CD4-positive, alpha-beta T cell treated with Interferon alpha-2 for 1 hour (primary cell): ENCODE data around the gene PTAR1.
"Not testable (repeated sequence)": the region's sequence is repeated elsewhere in the genome, so short reads cannot be mapped to it uniquely, and the experiment has no call there.

Experiments
- DNase-seq, 2 donors: peaks; one replicate each; pipeline ENCODE4 v3.0.0-alpha.2; 2020 to 2022

Gene PTAR1

GRCh38 chr9:69759421-69760277, at the start of gene PTAR1:
Gene PTAR1 (minus strand): TSS chr9:69760011. CDS start chr9:69759938, 73 bp downstream.
- peak; percentile 87 to 91 for DNase-seq

GRCh38 chr9:69809304-69809863, 49.6 kb upstream of the PTAR1 start:
- peak; percentile 19 to 39 for DNase-seq

- no peak for DNase-seq
Observed at GRCh38 chr9:69806627-69807026, 46.8 kb upstream of the PTAR1 start.

- DNase-seq: no peak
Observed at GRCh38 chr9:69805962-69806515, 46.2 kb upstream of the PTAR1 start.

GRCh38 chr9:69801989-69802388, 42.2 kb upstream of the PTAR1 start:
- DNase-seq: no peak

- DNase-seq: not testable (repeated sequence)
Observed at GRCh38 chr9:69800027-69800426, 40.2 kb upstream of the PTAR1 start.

GRCh38 chr9:69799521-69799920, 39.7 kb upstream of the PTAR1 start:
- DNase-seq: not testable (repeated sequence)

- no peak for DNase-seq
Observed at GRCh38 chr9:69798744-69799143, 38.9 kb upstream of the PTAR1 start.

- no peak for DNase-seq
Observed at GRCh38 chr9:69797675-69798074, 37.9 kb upstream of the PTAR1 start.

- DNase-seq: no peak
Observed at GRCh38 chr9:69794356-69794755, 34.5 kb upstream of the PTAR1 start.

- no peak for DNase-seq
Observed at GRCh38 chr9:69785757-69786156, 25.9 kb upstream of the PTAR1 start.

- DNase-seq: no peak
Observed at GRCh38 chr9:69773258-69773657, 13.4 kb upstream of the PTAR1 start.

GRCh38 chr9:69771775-69772418, 12.1 kb upstream of the PTAR1 start:
- no peak for DNase-seq

- no peak for DNase-seq
Observed at GRCh38 chr9:69768716-69769115, 8.9 kb upstream of the PTAR1 start.

GRCh38 chr9:69768101-69768500, 8.3 kb upstream of the PTAR1 start:
- DNase-seq: no peak

- DNase-seq: not testable (repeated sequence)
Observed at GRCh38 chr9:69763862-69764261, 4.1 kb upstream of the PTAR1 start.

- DNase-seq: no peak
Observed at GRCh38 chr9:69762527-69762926, 2.7 kb upstream of the PTAR1 start.

GRCh38 chr9:69760278-69760610, 433 bp upstream of the PTAR1 start:
- no peak for DNase-seq

- DNase-seq: peak in 1 of 2 donors; percentile 9
Observed at GRCh38 chr9:69759021-69759420, 790 bp downstream of the PTAR1 start.

- no peak for DNase-seq
Observed at GRCh38 chr9:69757996-69758675, 1.7 kb downstream of the PTAR1 start.

- no peak for DNase-seq
Observed at GRCh38 chr9:69755205-69755604, 4.6 kb downstream of the PTAR1 start.

GRCh38 chr9:69753830-69754229, 6.0 kb downstream of the PTAR1 start:
- DNase-seq: no peak

GRCh38 chr9:69750085-69750484, 9.7 kb downstream of the PTAR1 start:
- no peak for DNase-seq
